ELR (cell line): Measurements from ENCODE around the gene CEP72.
"Not testable (repeated sequence)": the region's sequence is repeated elsewhere in the genome, so short reads cannot be mapped to it uniquely, and the experiment has no call there.

Source experiments
- DNase-seq: peaks from one replicate; pipeline ENCODE4 v3.0.0-alpha.2; 2015; ENCODE audit warnings: low read depth

The CEP72 gene

GRCh38 chr5:598564-598890 lies 13.6 kb upstream of the CEP72 start:
- no peak for DNase-seq

- DNase-seq, result no peak
Observed at GRCh38 chr5:600886-601541, 11.1 kb upstream of the CEP72 start.

GRCh38 chr5:601771-602465 lies 10.2 kb upstream of the CEP72 start:
- DNase-seq, result no peak

- no peak for DNase-seq
Observed at GRCh38 chr5:602466-603035, 9.6 kb upstream of the CEP72 start.

DNA sequence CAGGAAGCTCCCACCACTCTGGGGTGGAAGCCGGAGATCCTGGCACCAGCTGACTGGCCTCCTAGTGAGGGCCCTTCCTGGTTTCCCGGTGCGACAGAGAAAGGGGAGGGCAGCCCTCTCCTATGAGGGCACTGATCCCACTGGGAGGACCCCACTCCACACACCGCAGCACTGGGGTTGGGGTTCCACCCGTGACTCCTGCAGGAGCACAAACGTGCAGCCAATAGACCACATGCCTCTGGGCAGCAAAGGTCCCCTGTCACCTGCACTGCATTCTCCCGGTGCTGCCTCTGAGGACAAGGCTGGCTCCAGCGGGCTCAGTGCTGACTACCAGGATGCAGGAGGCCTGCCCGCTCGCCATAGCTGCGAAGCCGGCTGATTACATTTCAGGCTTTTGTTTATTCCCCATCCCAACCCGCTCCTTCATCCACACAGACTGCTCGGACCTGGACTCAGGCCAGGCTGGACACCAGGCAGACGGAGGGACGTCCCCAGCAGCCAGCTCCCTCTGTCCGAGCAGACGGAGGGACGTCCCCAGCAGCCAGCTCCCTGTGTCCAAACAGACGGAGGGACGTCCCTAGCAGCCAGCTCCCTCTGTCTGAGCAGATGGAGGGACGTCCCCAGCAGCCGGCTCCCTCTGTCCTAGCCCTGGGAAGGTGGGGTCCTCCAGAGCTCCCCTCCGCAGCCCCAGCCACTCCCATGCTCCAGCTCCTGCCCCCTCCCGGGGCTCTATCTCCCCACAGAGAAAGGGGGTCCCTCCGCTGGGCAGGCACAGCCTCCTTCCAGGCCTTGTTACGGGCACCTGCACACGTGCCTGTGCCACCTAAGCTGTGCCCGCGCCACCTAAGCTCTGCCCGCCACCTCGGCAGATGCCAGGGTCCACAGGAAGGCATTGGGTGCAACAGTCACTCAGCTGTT lies 8.8 kb upstream of the CEP72 start:
- no peak for DNase-seq

DNA sequence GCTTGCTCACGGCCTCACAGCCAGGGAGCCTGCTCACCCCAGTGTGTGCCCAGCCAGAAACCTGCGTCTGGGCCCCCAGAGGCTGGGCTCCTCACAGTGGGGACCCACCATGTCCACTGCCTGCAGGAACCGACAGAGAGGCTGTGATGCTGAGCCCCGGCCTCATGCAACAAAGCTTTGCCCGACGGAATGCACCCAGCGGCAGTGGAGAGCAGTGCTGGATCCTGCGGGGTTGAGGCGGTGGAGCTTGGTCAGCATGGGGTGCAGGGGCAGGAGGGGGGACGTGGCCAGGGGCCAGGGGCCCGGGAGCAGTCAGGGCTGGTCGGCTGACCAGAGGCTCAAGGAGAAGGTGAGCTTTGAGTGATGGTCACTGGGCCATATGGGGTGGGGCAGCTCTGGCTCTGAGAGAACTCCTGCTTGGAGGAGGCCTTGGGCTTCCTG lies 7.7 kb upstream of the CEP72 start:
- DNase-seq, result no peak

GRCh38 chr5:605090-605489 lies 7.0 kb upstream of the CEP72 start:
- DNase-seq, result not testable (repeated sequence)

GRCh38 chr5:606061-606460 lies 6.1 kb upstream of the CEP72 start:
- no peak for DNase-seq

GRCh38 chr5:606526-607399 lies 5.4 kb upstream of the CEP72 start:
- no peak for DNase-seq

GRCh38 chr5:607541-608428 lies 4.4 kb upstream of the CEP72 start:
- no peak for DNase-seq

GRCh38 chr5:608429-609370 lies 3.4 kb upstream of the CEP72 start:
- no peak for DNase-seq

GRCh38 chr5:609506-609905 lies 2.6 kb upstream of the CEP72 start:
- DNase-seq, result no peak

- DNase-seq, result no peak
Observed at GRCh38 chr5:610011-610743, 2.0 kb upstream of the CEP72 start.

GRCh38 chr5:610744-611730 lies 1.1 kb upstream of the CEP72 start:
- DNase-seq, result no peak

GRCh38 chr5:612498-613424 lies 621 bp downstream of the CEP72 start:
- peak; percentile 55 for DNase-seq

GRCh38 chr5:616484-617039 lies 4.4 kb downstream of the CEP72 start:
- peak; percentile 14 for DNase-seq
